ENCODE data around the gene NOL3.
A peak's percentile ranks its signal among the peaks of the same experiment; 100 is the strongest.

The NOL3 gene

DNA sequence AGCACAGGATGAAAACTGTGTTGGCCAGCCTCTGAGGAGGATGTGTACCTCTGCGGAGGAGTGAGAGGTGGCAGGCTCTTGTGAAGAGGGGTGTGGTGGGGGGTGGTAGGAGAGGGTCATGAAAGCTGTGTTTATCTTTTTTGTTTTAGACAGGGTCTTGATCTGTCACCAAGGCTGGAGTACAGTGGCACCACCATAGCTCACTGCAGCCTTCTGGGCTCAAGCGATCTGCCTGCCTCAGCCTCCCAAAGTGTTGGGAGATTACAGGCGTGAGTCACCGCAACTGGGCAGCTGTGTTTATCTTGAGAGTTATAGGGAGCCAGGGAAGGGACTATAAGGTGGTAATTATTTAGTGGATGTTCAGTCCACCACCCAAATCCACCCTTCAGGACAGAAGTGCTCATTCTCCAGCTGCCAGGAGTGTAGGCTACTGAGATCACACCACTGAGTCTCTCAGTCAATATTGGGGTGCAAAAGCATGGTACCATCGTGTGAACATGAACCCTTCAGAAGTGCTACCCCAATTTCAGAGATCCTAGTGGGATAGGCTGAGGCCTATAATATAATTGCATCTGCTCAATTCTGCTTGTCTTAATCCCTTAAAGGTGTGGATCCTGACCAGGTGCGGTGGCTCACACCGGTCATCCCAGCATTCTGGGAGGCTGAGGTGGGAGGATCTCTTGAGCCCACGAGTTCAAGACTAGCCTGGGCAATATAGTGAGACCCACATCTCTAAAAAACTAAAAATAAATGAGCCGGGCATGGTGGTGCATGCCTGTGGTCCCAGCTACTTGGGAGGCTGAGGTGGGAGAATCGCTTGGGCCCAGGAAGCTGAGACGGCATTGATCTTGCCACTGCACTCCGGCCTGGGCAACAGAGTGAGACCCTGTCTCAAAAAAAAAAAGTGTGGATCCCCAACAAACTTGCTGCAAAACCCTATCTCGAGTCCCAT, 20.4 kb downstream of the NOL3 start:
- no peak for DNase-seq

DNA sequence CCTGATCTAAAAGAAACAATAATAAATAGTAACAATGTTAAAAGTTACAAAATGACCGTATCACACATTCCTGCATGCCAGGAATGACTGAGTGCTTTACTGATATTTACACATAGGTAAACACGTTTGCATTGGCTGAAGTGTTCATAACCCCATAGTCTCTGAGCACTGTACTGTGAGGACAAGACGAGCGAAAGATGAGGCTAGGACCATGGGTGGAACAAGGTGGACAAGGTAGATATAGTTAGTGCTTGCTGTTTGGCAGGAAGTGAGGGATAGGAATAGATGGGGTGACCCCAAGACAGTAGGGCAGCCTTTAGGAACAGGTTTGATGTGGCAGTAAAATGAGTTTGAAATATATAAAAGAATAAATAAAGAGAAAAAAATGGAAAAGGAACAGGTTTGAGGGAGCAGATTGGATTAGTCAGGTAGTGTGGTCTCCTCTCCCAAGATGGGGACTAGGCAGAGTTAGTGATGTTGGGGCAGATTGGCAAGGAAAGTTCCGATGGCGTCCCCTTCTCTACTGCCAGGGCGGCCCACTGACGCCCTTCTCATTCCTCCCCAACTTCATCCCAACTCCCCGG, 21.2 kb downstream of the NOL3 start:
- DNase-seq: no peak

- DNase-seq: peak; percentile 82
Observed at GRCh38 chr16:67191995-67192681, 21.8 kb downstream of the NOL3 start, which contains the start of gene E2F4. E2F4 (plus strand) TSS chr16:67192155; CDS start chr16:67192228, 73 bp downstream.

DNA sequence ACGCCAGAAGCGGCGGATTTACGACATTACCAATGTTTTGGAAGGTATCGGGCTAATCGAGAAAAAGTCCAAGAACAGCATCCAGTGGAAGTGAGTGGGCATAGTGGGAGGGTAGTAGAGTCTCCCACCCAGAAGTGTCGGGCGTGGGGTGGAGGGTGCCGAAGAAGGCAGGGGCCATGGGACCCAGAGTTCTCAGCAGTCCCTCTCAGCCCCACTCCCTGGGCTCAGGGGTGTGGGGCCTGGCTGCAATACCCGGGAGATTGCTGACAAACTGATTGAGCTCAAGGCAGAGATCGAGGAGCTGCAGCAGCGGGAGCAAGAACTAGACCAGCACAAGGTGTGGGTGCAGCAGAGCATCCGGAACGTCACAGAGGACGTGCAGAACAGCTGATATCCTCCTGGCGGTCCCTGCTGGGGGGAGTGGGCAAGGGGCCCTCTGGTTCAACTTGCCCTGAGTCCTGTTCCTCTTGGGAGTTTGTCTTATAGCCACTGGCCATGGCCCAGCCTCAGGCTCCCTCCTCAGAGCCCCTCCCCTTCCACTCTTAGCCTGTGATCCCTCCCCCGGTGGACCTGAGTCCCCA, 22.5 kb downstream of the NOL3 start:
- peak; percentile 34 for DNase-seq

- DNase-seq: no peak
Observed at GRCh38 chr16:67193536-67193935, 23.2 kb downstream of the NOL3 start.

- DNase-seq: no peak
Observed at GRCh38 chr16:67194260-67194659, 23.9 kb downstream of the NOL3 start.

DNA sequence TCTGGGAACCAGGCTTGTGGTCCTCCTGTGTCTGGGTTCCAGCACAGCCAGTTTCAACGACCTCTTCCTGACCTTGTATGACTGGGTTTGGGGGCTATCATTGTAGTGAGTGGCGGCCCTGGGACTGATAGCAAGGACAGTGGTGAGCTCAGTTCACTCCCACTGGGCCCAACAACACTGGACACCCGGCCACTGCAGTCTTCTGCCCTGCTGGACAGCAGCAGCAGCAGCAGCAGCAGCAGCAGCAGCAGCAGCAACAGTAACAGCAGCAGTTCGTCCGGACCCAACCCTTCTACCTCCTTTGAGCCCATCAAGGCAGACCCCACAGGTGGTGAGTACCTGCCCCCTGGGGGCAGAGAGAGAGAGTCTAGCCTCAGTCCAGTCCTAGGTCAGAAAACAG, 25.3 kb downstream of the NOL3 start:
- DNase-seq: no peak

DNA sequence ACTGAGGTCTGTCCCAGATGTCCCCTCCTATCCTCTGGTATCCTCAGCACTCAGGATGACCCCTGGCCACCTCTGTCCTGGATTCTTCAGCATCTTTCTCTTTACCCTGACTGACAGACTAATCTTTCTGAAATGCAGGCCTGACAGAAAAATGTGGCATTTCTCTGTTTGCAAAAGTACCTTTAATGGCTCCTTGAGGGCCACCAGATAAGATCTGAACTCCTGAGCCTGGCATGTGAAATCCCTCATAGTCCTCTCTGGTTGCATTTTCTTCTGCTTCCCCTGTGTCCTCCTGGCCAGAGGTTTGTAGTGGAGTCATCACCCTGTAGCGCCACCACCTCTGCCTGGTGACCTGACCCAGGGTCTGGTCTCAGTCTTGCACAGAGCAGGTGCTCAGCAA, 26.5 kb downstream of the NOL3 start:
- no peak for DNase-seq

GRCh38 chr16:67197704-67198103, 27.4 kb downstream of the NOL3 start:
- DNase-seq: no peak

DNA sequence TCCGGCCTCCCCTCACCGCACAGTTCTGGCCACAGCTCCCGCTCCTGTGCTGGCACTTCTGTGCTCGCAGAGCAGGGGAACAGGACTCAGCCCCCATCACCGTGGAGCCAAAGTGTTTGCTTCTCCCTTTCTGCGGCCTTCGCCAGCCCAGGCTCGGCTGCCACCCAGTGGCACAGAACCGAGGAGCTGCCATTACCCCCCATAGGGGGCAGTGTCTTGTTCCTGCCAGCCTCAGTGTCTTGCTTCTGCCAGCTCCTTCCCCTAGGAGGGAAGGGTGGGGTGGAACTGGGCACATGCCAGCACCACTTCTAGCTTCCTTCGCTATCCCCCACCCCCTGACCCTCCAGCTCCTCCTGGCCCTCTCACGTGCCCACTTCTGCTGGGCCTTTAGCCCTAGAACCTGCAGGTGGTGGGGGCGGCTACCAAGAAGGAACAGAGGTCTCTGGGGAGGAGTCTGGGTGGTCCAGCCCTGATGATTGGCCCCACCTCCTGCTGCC, 27.9 kb downstream of the NOL3 start:
- DNase-seq: peak; percentile 27

DNA sequence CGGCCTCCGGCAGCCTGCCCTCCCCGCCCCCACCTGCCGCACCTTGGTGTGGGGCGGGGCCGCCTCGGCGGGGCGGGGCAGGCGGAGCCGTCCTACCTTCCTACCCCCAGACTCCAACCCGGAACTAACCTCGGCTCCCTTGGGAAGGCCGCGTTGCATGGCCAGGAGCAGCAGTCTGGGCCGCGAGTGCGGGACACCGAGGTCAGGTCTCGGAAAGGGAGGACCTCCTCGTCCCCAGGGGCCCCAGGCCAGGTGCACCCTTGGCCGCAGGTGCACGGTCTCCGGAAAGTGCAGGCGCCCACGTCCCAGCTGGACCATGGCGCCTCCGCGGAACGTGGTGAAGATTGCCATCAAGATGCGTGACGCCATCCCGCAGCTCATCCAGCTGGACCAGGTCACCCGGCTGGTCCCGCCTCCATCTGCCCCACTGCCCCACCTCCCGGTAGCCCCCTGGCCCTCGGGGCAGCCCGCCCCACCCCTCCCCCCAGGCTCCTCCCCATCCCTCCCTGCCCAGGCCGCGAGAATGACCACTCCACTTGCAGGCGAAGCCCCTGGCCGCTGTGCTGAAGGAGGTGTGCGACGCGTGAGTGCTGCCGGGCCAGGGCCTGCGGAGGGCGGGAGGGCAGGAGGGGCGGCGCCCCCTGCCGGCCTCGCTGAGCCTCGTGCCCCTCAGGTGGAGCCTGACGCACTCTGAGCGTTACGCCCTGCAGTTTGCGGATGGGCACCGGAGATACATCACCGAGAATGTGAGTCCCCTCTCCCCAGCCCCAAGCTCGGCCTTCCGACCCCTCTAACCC, 28.9 kb downstream of the NOL3 start, which contains the start of gene ELMO3:
Gene ELMO3, plus strand, starts transcription at position 121 of the 797 bp plus-strand sequence. Its CDS starts 196 bp downstream, at position 317.
- no peak for DNase-seq

DNA sequence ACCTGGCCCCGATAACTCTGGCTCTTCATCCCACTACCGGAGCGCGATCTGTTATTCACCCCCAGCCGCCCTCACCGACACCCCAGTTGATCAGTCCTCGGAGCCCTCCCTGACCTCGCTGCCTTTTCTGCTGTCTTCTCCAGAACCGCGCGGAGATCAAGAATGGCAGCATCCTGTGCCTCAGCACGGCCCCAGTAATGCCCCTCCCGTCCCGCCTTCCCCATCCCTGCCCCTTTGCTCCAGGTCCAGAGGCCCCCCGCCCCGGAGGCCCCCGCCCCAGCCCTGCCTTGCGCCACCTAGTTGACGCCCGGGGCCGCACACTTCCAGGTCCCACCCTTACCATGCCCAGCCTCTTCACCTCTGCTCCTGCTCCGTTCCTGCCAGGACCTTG, 29.5 kb downstream of the NOL3 start:
- DNase-seq: no peak

DNA sequence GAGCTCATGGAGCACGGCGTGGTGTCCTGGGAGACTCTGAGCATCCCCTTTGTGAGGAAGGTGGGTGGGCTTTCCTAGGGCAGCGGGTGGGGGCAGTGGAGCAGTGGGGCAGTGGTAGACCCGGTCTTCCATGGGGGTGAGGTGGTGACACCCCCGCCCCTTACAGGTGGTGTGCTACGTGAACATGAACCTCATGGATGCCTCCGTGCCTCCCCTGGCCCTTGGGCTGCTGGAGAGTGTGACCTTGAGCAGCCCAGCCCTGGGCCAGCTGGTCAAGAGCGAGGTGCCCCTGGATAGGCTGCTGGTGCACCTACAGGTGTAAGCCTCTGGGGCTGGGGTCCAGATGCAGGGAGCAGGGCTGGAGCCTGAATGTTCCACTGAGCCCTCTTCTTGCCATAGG, 30.2 kb downstream of the NOL3 start:
- DNase-seq: no peak

DNA sequence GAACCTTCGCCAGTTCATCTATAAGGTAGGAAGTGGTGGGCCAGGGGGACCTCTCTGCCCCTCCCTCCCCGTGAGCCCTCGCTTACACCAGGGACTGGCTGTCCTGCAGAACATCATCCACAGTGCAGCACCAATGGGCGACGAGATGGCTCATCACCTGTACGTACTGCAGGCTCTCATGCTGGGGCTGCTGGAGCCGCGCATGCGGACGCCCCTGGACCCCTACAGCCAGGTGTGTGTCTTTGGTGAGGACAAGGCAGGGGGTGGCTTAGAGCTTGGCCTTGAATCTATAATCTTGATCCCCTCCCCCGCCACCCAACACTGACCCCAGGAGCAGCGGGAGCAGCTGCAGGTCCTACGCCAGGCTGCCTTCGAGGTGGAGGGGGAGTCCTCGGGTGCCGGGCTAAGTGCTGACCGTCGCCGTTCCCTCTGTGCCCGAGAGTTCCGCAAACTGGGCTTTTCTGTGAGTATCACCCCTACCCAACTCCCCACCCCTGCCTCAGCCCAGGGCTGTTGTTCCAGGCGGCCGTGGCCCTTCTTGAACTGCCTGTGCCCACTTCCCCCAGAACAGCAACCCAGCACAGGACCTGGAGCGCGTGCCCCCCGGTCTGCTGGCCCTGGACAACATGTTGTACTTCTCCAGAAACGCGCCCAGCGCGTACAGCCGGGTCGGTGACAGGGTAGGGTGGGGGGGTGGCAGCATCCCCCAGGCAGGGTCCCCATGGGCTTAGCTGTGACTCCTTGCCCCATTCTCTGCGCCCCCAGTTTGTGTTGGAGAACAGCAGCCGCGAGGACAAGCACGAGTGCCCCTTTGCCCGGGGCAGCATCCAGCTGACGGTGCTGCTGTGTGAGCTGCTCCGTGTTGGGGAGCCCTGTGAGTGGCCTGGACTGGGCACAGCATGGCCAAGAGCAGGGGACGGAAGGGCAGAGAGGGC, 31.3 kb downstream of the NOL3 start:
- DNase-seq: no peak

- no peak for DNase-seq
Observed at GRCh38 chr16:67202426-67202825, 32.1 kb downstream of the NOL3 start.

DNA sequence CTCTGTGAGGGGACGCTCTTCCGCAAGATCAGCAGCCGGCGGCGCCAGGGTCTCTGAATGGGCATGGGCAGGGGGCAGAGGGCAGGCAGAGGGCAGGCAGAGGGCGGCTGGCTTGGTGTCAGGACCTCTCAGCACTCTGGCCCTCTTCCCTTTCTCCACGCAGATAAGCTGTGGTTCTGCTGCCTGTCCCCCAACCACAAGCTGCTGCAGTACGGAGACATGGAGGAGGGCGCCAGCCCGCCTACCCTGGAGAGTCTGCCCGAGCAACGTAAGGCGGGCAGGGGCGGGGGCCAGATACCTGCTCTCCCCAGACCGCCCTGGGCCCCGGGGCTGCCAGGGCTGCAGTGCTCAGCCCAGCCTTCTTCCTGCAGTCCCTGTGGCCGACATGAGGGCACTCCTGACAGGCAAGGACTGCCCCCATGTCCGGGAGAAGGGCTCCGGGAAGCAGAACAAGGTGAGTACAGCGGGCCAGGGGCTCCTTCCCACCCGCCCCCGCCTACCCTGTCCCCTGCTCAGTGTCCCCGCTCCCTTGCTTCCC, 32.7 kb downstream of the NOL3 start:
- no peak for DNase-seq

GRCh38 chr16:67204076-67204475, 33.7 kb downstream of the NOL3 start:
- no peak for DNase-seq

DNA sequence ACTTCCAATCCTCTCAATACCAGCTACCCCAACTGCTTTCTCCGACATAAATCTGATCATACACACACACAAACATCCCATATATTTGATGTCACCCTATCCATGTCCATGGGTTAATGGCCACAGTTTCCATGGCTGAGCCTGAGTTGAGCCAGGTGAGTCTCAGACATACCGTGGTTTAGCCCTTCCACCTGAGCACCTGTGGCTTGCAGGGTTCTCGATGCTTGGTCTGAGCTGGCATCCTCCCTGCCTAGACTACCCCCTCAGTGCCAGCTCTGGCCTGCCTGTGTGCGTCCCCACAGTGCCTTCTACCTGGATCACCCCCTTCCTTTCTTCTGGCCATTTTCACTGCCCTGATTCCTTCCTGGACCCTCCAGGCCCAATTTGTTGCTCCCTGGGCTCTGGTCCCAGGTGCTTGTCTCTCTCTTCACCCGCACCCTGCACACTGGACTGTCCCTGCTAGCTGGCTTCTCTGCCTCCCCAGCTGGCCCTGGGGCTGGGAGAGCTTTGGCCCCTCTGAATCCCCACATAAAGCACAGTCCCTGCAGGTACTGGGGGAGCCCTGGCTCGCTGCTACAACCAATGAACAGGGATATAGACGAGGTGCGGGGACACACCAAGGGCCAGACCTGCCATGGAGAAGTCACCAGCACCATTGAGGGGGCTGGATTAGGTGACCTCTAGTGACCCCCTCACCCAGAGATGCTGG, 35.9 kb downstream of the NOL3 start:
- DNase-seq: no peak

DNA sequence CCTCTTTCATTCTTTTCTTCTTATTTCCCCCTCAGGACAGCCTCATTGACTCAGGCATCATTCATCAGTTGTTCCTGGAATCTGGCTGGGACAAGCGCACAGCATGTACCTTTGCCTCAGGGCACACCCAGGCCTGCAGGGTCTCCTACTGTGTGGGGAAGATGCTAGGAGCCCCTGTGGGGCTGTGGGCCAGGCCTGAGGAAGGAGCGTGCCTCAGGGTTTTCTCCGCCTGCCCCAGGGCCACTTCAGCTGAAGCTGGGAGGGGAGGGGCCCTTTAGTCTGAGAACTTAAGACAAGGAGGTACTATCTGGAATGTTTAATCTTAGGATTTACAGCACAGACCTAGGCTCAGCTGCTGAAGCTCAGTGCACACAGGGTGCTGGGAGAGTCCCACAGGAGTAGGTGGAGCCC, 36.5 kb downstream of the NOL3 start:
- DNase-seq: no peak
